HepG2 (cell line): ENCODE results near the gene TTC28. TPM values are rescaled to one million over a fixed set of nuclear protein-coding genes. Genes with fewer than 3 reads are reported as not detected.

Experiments used
- ATAC-seq: fragments of 200-7000 bp; cut with Tn5 transposase; 3 replicates; pipeline ENCODE4 v1.9.1; 2020; ENCODE audit warnings: mild to moderate bottlenecking, moderate library complexity
- BruUV-seq: library from RNA; stranded (reverse); fragments of 400-500 nt; replicated peaks from 2 replicates; lab custom pipeline; 2021; lab: Mats Ljungman, UMichigan
- CTCF ChIA-PET: fragments of 300-600 bp; formaldehyde crosslinking; extraction: SDS; loops from one replicate; lab custom pipeline; 2021; ENCODE audit warnings: low total read pairs, inconsistent platforms, low intra/inter-chr PET ratio; lab: Yijun Ruan, JAX
- POLR2A ChIA-PET: fragments of 350-600 bp; sonication (Branson Sonifier 250); formaldehyde crosslinking; loops from one replicate; lab custom pipeline; 2020; ENCODE audit warnings: antibody characterized with exemption, inconsistent platforms; lab: Yijun Ruan, JAX
- DNase-seq: peaks from one replicate; pipeline ENCODE4 v3.0.0-alpha.2; 2015; ENCODE audit warnings: low spot score
- FAIRE-seq: peaks from 3 replicates; lab custom pipeline; 2011; peaks lifted over from hg19 to GRCh38; lab: Jason Lieb, UNC
- H2AFZ ChIP-seq: one replicate; pipeline ENCODE4 v1.6.1; 2011; ENCODE audit warnings: low read length, inconsistent platforms
- H3K27ac ChIP-seq: fragments of 300-600 bp; 3 replicates; pipeline ENCODE4 v1.8.0; 2011; ENCODE audit warnings: mixed run types, mild to moderate bottlenecking, mixed read lengths, low read length, inconsistent platforms; ENCODE audit not compliant: insufficient read depth; ENCODE audit errors: extremely low read length
- H3K27me3 ChIP-seq, 2 experiments: fragments of 200-600 bp in 1 of 2; 2 replicates in 1 of 2; 3 replicates in 1 of 2; pipeline versions ENCODE4 v1.6.0 to v1.8.0; 2011; ENCODE audit warnings: low read length in 2 of 2, mild to moderate bottlenecking in 2 of 2, moderate library complexity in 2 of 2, inconsistent platforms in 1 of 2; ENCODE audit not compliant: insufficient read depth in 2 of 2, control insufficient read depth in 1 of 2
- H3K36me3 ChIP-seq, 2 experiments: fragments of 200-600 bp in 1 of 2; replicated peaks in 1 of 2; 2 replicates in 1 of 2; 3 replicates in 1 of 2; pipeline versions ENCODE4 v1.5.1 to v1.8.0; 2011; ENCODE audit warnings: low read length in 2 of 2, inconsistent platforms in 1 of 2; ENCODE audit not compliant: insufficient read depth in 2 of 2, control insufficient read depth in 1 of 2
- H3K4me1 ChIP-seq: 2 replicates; pipeline ENCODE4 v1.5.1; 2012; ENCODE audit warnings: low read length, inconsistent platforms; ENCODE audit not compliant: insufficient read depth
- H3K4me2 ChIP-seq: 2 replicates; pipeline ENCODE4 v1.6.0; 2011; ENCODE audit warnings: low read depth, low read length, inconsistent platforms
- H3K4me3 ChIP-seq, 3 experiments: fragments of 200-600 bp in 1 of 3; sonication (generic), shearing (Covaris generic) in 1 of 3; replicated peaks in 1 of 3; 2 replicates each; pipeline ENCODE4 v1.5.1; 2011 to 2016; ENCODE audit warnings: low read length in 3 of 3, inconsistent platforms in 2 of 3, low read depth in 2 of 3, mild to moderate bottlenecking in 2 of 3, control low read depth in 1 of 3, mixed read lengths in 1 of 3; ENCODE audit not compliant: insufficient read depth in 1 of 3
- H3K79me2 ChIP-seq: one replicate; pipeline ENCODE4 v1.6.1; 2011; ENCODE audit warnings: low read length, inconsistent platforms; ENCODE audit not compliant: insufficient read depth
- H3K9ac ChIP-seq: 2 replicates; pipeline ENCODE4 v1.6.0; 2011; ENCODE audit warnings: mild to moderate bottlenecking, low read depth, low read length, inconsistent platforms; ENCODE audit not compliant: insufficient read depth
- H3K9me3 ChIP-seq: 2 replicates; pipeline ENCODE4 v1.5.1; 2012; ENCODE audit warnings: mild to moderate bottlenecking, low read length
- H4K20me1 ChIP-seq: 2 replicates; pipeline ENCODE4 v1.6.0; 2011; ENCODE audit warnings: inconsistent platforms, mild to moderate bottlenecking, low read length, moderate library complexity; ENCODE audit not compliant: insufficient read depth
- CREM ChIP-seq, 2 experiments: sonication (generic) in 1 of 2; formaldehyde crosslinking in 1 of 2; IDR thresholded peaks; 2 replicates each; pipeline versions ENCODE4 v1.4.0 to v1.6.1; 2016 to 2020; ENCODE audit warnings: antibody characterized with exemption in 1 of 2, mild to moderate bottlenecking in 1 of 2, missing genetic modification reagents in 1 of 2
- IKZF4 ChIP-seq: sonication (generic); formaldehyde crosslinking; IDR thresholded peaks from 2 replicates; pipeline ENCODE4 v1.5.1; 2020; ENCODE audit warnings: borderline replicate concordance, mild to moderate bottlenecking, low read depth, missing genetic modification reagents; ENCODE audit errors: not compliant biosample characterization
- KDM6A ChIP-seq: IDR thresholded peaks from 2 replicates; pipeline ENCODE4 v1.6.1; 2016; ENCODE audit warnings: low read depth
- PAX8 ChIP-seq: sonication (generic); formaldehyde crosslinking; IDR thresholded peaks from 2 replicates; pipeline ENCODE4 v1.8.0; 2022; ENCODE audit warnings: mild to moderate bottlenecking, missing genetic modification reagents, borderline replicate concordance
- RELA ChIP-seq: sonication (generic); formaldehyde crosslinking; IDR thresholded peaks from 2 replicates; pipeline ENCODE4 v1.4.0; 2020; ENCODE audit warnings: missing genetic modification reagents
- TCF7 ChIP-seq: sonication (generic); IDR thresholded peaks from 2 replicates; pipeline ENCODE4 v1.6.1; 2016; ENCODE audit warnings: antibody characterized with exemption, low read depth
- ZNF232 ChIP-seq: sonication (generic); formaldehyde crosslinking; IDR thresholded peaks from 2 replicates; pipeline ENCODE4 v1.4.0; 2020; ENCODE audit warnings: missing genetic modification reagents, borderline replicate concordance
- ZNF451 ChIP-seq: sonication (generic); formaldehyde crosslinking; IDR thresholded peaks from 2 replicates; pipeline ENCODE4 v1.5.0; 2020; ENCODE audit warnings: mild to moderate bottlenecking, missing genetic modification reagents
- ZNF720 ChIP-seq: sonication (generic); formaldehyde crosslinking; IDR thresholded peaks from 2 replicates; pipeline ENCODE4 v1.4.0; 2020; ENCODE audit warnings: missing genetic modification reagents
- WGBS: methylation state at CpG from one replicate; pipeline ENCODE4 v1.1.6; 2017; ENCODE audit warnings: low lambda C conversion rate; 5-methylcytosine and 5-hydroxymethylcytosine counted together
- in situ Hi-C: cut with HindIII; loops from 2 replicates; pipeline ENCODE4 v1.10.0; 2017; ENCODE audit warnings: low pct_unique_long_range_greater_than_20kb; ENCODE audit not compliant: extremely low pct_ligation_motif_present
- intact Hi-C: fragments of 100-400 bp; cut with micrococcal nuclease; formaldehyde crosslinking; loops from one replicate; pipeline ENCODE4 v1.10.0; 2022; ENCODE audit not compliant: unreplicated experiment
- polyA plus RNA-seq, 8 experiments: library from polyadenylated mRNA; depleted of rRNA in 3 of 8; stranded (reverse) in 7 of 8; unstranded in 1 of 8; fragments of >200 nt; fragmentation: Illumina TruSeq in 4 of 8; extraction: Trizol in 4 of 8; gene quantifications; 2 replicates each; pipeline versions ENCODE4 v1.2.1 to v1.2.3, GENCODE V29; 2011 to 2016; ENCODE audit warnings: low read depth in 4 of 8, missing spikeins in 1 of 8, mixed read lengths in 1 of 8; ENCODE audit not compliant: insufficient read depth in 1 of 8
- total RNA-seq, 5 experiments: library from RNA; depleted of rRNA; stranded (reverse); fragments of >200 nt; fragmentation: Illumina TruSeq; extraction: Trizol; gene quantifications; 2 replicates each; pipeline ENCODE4 v1.2.3, GENCODE V29; 2016; ENCODE audit warnings: low read depth in 1 of 5
- TF ChIP-seq, protein P1 (sequence below): sonication (generic); formaldehyde crosslinking; IDR thresholded peaks from 2 replicates; pipeline ENCODE4 v1.8.0; 2022; ENCODE audit warnings: mild to moderate bottlenecking, missing genetic modification reagents
- TF ChIP-seq, protein P2 (sequence below): sonication (generic); formaldehyde crosslinking; IDR thresholded peaks from 2 replicates; pipeline ENCODE4 v1.4.0; 2020; ENCODE audit warnings: missing genetic modification reagents

TTC28 gene
- total and polyA plus RNA-seq, 2 of the 13 experiments (the other 11 are each of a cell fraction or from before 2014, with no cell fraction given): 4.2 to 13.1 TPM

DNA sequence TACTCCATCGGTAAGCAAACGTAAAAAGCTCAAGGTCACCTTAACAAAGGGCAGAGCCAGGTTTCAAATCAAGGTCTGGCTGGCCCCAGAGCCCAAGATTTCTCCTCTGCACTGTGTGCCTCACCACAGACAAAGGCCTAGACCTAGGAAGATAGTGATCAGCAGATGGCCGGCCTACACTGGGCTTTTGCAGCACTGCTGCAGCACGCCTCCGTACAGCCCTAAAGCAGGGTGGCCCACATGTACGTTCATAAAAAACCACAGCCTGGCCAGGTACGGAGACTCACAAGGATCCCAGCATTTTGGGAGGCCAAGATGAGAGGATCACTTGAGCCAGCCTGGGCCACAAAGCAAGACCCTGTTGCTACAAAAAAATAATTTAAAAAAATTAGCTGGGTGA lies 654.3 kb downstream of the TTC28 start (continued):
- TF ChIP-seq PAX8 (CRISPR knock-in tag) (no peak), KDM6A (CRISPR knock-in tag) (no peak)

DNA sequence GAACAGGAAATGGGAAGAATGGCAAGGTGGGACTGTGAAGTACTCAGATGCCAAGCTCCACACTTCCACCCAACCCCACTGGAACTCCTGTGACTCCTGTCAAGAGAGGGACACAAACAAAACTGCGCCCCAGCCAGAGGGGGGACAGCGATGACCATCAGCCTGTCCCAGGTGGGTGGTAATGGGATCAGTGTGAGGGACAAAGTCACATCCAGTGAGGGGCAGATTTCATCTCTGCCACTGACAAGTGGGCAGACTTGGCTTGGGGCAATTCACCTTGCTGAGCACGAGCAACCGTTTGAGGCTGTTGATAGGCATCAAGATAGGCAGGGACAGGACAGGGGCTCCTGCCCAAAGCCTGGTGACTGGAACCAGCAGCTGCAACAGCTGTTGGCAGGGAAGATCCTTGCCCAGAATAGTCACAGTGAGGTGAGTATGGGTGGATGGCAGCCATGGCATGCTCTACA lies 655.2 kb downstream of the TTC28 start:
- WGBS: 92% methylated on average over 2 of the region's 4 CpGs
- CTCF ChIA-PET: no interaction called here

More for the DNA sequence above, 655.2 kb downstream of the TTC28 start:
- Histone ChIP-seq H3K79me2 (no peaks in the 10 kb centered on the region), H3K27ac (no peak overlapping the region), H2AFZ (no peak overlapping the region), H3K9ac (no peak overlapping the region), H3K9me3 (no peaks in the 10 kb centered on the region), H3K4me2 (no peak overlapping the region), H3K4me3 (no peak overlapping the region), H4K20me1 (no peaks in the 10 kb centered on the region; the same call in 1 of the 2 replicates), H3K36me3 (peaks cover 2 to 9% of the 10 kb centered on the region in 2 experiments; a peak in 3 of 5 replicates), H3K27me3 (no peaks in the 10 kb centered on the region), H3K4me1 (peaks cover 16% of the 10 kb centered on the region)
- no peak for TF ChIP-seq CREM (IDR thresholded peaks at IDR 0.05)
- TF ChIP-seq CREM (CRISPR knock-in tag; IDR thresholded peaks at IDR 0.05): no peak
- no peak for TF ChIP-seq ZNF720 (CRISPR knock-in tag)
- TF ChIP-seq ZNF232 (CRISPR knock-in tag): no peak
- TF ChIP-seq RELA (CRISPR knock-in tag): no peak
- TF ChIP-seq, protein P1, sequence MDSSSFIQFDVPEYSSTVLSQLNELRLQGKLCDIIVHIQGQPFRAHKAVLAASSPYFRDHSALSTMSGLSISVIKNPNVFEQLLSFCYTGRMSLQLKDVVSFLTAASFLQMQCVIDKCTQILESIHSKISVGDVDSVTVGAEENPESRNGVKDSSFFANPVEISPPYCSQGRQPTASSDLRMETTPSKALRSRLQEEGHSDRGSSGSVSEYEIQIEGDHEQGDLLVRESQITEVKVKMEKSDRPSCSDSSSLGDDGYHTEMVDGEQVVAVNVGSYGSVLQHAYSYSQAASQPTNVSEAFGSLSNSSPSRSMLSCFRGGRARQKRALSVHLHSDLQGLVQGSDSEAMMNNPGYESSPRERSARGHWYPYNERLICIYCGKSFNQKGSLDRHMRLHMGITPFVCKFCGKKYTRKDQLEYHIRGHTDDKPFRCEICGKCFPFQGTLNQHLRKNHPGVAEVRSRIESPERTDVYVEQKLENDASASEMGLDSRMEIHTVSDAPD (CRISPR knock-in tag): no peak
- no peak for TF ChIP-seq TCF7
- no peak for TF ChIP-seq ZNF451
- TF ChIP-seq, protein P2, sequence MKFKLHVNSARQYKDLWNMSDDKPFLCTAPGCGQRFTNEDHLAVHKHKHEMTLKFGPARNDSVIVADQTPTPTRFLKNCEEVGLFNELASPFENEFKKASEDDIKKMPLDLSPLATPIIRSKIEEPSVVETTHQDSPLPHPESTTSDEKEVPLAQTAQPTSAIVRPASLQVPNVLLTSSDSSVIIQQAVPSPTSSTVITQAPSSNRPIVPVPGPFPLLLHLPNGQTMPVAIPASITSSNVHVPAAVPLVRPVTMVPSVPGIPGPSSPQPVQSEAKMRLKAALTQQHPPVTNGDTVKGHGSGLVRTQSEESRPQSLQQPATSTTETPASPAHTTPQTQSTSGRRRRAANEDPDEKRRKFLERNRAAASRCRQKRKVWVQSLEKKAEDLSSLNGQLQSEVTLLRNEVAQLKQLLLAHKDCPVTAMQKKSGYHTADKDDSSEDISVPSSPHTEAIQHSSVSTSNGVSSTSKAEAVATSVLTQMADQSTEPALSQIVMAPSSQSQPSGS: no peak
- no peak for TF ChIP-seq IKZF4 (CRISPR knock-in tag)
- no TSS peak for BruUV-seq
- in situ Hi-C loops (loop anchor here (5.0 to 25.0 kb wide), 3 partner anchors 568 to 1262 kb away; no protein-coding TSS in a partner anchor), intact Hi-C loops (no loop called here)
- DNase-seq (no peak), ATAC-seq (no peak), FAIRE-seq (no peak)
- POLR2A ChIA-PET: no interaction called here
